Adipose tissue (tissue), 3 donors: ENCODE measurements around the gene STK32B. TPM values are rescaled to one million over a fixed set of nuclear protein-coding genes. Genes with fewer than 3 reads are reported as not detected.

Experiments
- H3K27ac ChIP-seq: one replicate; pipeline ENCODE4 v1.5.1; 2013; ENCODE audit warnings: low read depth, low read length
- WGBS, 3 donors: extraction: QIAGEN DNeasy Blood & Tissue Kit; methylation state at CpG; one replicate each; pipeline ENCODE4 v1.1.7; 2013; 5-methylcytosine and 5-hydroxymethylcytosine counted together
- polyA plus RNA-seq, 3 donors: library from polyadenylated mRNA; stranded (reverse); fragments of 200-250 nt; gene quantifications; one replicate each; pipeline ENCODE4 v1.2.3, GENCODE V29; 2013
- donor health status: healthy with polysubstance abuse.
- donor health status: Bipolar disorder and iron deficiency.
- donor health status: healthy.

The STK32B gene
- polyA plus RNA-seq, 3 donors, result 0.41 to 6.0 (median 1.3) TPM

DNA sequence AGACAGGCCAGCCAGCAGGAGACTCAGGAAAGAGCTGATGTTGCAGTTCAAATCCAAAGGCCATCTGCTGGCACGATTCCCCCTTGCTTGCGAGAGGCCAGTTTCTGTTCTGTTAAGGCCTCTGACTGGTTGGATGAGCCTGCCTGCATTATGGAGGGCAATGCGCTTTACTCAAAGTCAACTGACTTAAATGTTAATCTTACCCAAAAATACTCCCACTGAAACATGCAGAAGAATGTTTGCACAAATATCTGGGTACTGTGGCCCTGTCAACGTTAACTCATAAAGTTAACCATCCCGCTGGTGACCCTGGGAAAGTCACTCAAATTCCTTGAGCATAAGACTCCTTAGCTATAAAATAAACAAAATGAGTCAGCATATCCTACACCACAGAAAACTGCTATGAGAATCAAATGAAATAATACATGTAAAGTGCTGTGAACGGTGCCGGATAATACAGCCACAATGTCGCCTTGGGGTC, 330.7 kb downstream of the STK32B start:
- WGBS, 3 donors, result 76 to 83% (median 81%) methylated on average over 8 of the region's 8 CpGs
- H3K27ac ChIP-seq, result no peak overlapping the region

DNA sequence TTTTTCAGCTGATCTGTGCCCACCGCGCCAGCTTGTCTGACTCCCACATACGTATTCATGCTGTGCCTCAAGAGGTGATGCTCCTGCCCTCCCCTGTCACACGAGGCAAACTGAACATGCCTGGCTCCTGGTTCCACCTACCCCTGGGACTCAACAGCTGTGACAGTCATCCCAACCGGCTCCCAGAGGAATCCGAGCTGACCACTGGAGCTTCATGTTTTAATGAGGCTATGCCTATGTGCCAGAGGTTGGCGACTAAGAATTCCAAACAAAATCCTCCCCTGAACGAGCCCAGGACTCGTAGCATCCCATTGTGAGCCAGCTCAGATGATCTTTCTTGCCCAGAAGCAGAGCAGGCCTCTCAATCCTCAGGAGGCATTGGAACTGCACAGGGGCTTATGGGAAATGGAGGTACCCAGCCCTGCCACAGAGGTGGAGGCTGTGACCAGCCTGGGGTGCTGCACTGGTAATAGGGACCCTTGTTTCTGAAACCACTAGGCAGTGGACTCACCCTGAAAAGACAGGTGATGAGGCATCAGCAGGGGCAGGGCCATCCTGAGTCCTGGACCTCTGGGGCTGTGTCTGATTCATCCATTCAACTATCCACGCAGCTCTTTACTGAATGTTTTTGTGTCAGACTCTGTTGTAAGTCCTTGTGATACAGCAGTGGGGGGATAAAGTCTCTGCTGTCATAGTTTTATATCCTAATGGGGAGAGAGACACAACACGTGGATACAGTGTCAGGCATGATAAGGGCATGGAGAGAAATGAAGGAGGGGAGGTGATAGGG, 332.1 kb downstream of the STK32B start:
- WGBS, 3 donors, result 71 to 87% (median 87%) methylated on average over 11 of the region's 11 CpGs
- no peak overlapping the region for H3K27ac ChIP-seq

DNA sequence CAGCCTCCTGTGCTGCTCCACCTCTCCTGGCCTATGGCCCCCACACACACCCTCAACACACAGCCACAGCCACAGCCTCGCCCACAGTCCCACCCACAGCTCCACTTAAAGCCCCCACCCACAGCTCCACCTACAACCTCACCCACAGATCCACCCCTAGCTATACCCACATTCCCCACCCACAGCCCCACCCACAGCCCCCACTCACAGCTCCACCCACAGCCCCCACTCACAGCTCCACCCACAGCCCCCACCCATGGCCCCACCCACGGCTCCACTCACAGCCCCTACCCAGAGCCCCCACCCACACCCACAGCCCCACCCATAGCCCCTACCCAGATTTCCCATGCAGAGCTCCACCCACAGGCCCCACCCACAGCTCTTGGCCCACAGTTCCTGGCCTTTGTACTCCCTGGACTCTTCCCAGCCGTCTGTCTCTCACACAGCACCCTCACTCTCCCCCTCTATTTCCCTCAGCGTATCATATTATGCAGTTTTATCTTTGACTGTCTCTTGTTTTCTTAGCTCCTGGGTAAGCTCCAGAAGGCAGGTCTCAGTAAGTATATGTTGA, 334.5 kb downstream of the STK32B start:
- WGBS, 3 donors, result 26 to 53% (median 52%) methylated on average over 3 to 4 of the region's 4 CpGs
- H3K27ac ChIP-seq, result no peak overlapping the region

DNA sequence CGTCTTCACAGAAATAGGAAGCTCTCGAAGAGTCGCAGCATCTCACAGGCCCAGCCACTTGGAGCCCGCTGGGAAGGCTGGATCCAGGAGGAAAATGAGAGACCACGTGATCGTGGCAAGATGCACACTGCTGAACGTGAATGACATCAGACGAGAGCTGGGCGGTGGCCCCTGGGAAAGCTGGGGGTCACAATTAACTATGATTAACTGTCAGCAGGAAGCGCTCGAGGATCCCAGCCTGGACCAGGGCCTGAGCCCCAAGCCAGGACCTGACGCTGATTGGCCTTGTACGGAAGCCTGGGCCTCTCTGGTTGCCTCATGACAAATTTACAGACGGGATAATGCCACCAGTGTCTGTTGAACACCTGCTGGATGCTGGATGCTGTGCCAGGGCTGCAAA, 335.6 kb downstream of the STK32B start:
- 89 to 93% (median 92%) methylated on average over 14 of the region's 14 CpGs for WGBS, 3 donors

DNA sequence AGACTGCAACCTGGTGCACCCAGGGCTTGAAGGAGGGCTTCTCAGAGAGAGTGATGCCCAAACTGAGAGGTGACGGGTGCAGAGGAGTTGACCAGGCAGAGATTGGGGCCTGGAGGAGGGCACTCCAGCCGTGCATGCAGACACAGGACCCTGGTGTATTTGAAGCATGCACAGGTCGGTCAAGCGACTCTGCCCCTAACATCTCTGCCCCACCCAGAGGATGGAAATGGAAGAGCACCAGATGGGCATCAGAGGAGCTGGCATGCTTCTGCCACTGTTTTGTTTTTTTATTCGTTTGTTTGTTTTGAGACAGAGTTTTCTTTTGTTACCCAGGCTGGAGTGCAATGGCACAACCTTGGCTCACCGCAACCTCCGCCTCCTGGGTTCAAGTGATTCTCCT, 336.2 kb downstream of the STK32B start:
- no peak overlapping the region for H3K27ac ChIP-seq
- 70 to 84% (median 74%) methylated on average over 7 of the region's 7 CpGs for WGBS, 3 donors

More for the DNA sequence above, 335.6 kb downstream of the STK32B start:
- H3K27ac ChIP-seq, result no peak overlapping the region

DNA sequence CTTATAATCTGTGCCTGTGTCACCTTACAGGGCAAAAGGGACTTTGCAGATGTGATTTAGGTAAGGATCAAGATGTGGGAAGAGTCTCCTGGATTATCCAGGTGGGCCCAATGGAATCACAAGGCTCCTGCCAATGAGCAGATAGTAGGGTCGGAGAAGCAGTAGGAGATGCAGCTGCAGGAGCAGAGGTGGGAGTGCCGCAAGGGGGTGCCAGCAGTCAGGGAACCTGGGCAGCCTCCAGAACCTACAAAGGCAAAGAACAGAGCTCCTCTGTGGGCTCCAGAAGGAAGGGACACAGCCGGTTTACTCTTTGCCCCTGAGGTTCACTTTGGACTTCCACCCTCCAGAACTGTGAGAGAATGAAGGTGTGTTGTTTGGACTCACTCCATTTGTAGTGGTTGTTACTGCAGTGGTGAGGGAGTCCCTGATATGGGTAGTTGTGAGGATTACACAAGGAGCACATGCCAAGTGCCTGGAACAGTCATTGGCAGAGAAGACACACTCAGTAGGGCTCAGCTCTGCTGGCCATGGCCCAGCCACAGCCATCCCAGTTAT, 338.6 kb downstream of the STK32B start:
- H3K27ac ChIP-seq, result no peak overlapping the region
- 35 to 62% (median 48%) methylated on average over 3 of the region's 3 CpGs for WGBS, 3 donors

DNA sequence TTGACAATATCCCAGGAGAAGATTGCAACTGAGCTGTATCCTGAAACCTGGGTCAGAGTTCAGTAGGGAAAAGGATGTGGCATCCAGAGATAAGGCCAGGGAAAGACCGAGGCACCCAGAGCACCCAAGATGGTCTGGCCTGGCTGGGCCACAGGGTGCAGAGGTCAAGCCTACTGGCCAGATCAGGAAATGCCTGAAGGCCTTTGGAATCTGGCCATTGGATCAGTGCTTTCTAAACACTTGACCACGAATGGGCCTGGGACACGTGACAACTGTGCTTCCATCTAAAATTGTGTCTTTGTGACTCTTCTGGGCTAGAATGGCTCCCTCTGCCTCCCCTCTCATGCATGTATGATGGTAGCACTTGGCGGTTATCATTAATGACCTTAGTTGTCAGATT, 340.2 kb downstream of the STK32B start:
- WGBS, 3 donors, result 75 to 82% (median 82%) methylated on average over 4 of the region's 4 CpGs
- no peak overlapping the region for H3K27ac ChIP-seq

DNA sequence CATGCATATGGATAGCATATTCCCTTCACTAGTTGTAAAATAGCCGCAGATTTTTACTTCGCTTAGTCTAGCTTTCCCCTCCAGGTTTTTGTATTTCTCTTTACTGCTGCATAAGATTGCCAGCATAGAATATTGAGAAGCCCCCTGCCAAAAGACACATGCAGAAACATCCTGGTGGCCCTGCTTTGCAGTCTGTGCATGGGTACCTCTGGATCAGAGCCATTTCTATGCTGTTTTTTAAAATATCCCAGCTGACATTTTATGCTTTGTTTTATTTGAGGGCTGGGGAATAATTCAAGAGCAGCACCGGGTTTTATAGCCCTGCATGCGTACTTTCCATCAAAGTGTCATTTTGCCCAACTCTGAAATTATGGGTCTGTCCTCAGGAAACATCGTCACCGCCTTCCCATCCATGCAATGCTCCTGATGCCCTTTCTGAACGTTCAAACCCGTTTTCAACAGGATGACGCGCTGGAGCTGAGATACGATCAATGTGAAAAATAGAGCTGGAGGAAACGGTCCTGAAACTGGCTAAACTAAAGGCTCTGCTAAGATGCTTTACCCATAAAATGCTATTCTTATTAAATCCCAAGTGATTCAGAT, 342.7 kb downstream of the STK32B start:
- 76 to 84% (median 83%) methylated on average over 12 of the region's 12 CpGs for WGBS, 3 donors
- H3K27ac ChIP-seq, result no peak overlapping the region

DNA sequence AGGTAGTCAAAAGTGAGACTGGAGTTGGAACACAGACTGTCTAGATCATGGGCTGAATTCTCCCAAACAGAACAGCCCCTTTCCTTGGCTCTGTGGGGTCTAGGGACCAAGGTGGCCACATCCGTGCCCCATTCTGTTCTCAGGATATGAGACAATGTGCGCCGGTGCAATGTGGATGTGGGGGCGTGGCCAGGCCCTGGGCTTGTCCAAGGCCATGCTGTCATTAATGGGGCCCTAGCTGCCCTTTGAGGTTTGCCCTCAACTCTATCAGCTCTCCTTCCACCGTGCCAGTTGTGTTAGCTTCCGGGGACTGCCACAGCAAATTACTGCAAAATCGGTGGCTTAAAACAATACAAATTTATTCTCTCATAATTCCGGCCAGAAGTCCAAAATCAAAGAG, 344.5 kb downstream of the STK32B start:
- 72 to 87% (median 86%) methylated on average over 8 of the region's 8 CpGs for WGBS, 3 donors

DNA sequence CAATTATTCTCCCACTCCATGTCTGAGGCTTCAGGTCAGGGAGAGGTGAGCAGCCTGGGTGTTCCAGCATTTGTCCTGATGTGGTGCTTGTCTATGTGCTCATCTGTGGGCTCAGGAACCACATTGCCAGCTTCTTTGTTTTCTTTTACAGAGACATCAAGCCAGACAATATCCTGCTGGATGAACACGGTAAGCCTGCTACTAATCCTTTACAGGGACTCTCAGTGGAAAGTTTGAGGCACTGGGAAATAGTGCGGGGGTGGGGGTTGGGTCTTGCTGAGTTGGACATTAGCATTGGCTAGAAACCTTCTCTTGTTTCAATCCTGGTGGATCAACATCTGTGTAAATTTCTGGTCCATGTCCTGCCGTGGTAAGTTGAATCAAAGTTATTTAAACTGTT, 346.8 kb downstream of the STK32B start:
- 63 to 78% (median 69%) methylated on average over 3 of the region's 3 CpGs for WGBS, 3 donors

More for the DNA sequence above, 344.5 kb downstream of the STK32B start:
- no peak overlapping the region for H3K27ac ChIP-seq

DNA sequence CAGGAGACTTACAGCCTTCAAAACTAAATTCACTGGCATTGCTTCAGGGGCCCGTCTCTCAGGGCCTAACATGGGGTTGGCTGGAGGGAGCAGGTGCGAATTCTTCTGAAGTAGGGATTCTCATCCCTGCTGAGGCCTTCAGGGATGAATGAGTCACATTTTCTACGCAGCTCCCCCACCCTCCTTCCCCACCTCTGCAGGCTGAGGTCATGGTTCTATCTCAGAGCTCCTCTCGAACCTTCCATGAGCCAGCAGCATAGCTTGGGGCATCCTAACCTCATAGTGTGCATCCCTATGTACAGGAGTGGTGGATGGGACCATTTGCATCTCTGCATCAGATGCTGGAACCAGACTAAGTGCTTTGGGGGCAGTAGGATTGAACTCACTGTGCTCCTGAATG, 347.8 kb downstream of the STK32B start:
- no peak overlapping the region for H3K27ac ChIP-seq
- WGBS, 3 donors, result 72 to 84% (median 81%) methylated on average over 4 of the region's 4 CpGs

More for the DNA sequence above, 346.8 kb downstream of the STK32B start:
- H3K27ac ChIP-seq, result no peak overlapping the region

DNA sequence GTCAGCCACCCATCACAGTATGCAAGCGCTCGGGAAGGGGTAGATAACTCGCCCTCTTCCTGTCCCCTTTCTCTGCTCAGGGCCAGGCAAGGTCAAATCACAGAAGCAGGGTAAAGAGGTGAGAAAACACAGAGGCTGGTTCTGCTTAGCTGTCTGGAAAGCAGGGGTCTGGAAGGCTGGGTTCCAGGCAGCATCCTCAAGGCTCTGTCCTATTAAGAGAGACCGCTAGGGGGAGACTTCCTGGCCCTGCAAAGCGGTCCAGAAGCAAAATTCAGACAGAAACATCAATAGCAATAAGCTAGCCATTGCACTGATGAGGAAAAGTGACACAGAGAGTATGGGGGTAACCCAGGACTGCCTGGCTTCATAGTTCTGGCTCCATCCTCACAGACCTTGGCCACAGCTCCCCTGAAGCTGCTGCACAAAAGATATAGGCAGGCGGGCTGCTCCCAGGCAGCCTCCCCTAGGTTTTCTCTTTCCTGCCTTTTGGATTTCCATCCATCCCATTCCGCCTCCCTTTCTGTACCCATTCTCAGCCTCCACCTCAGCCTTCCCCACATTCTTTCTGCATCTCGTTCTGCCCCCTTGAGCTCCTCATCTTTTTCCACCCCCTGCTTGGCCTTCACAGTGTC, 348.6 kb downstream of the STK32B start:
- no peak overlapping the region for H3K27ac ChIP-seq
- 53 to 80% (median 79%) methylated on average over 8 of the region's 8 CpGs for WGBS, 3 donors

DNA sequence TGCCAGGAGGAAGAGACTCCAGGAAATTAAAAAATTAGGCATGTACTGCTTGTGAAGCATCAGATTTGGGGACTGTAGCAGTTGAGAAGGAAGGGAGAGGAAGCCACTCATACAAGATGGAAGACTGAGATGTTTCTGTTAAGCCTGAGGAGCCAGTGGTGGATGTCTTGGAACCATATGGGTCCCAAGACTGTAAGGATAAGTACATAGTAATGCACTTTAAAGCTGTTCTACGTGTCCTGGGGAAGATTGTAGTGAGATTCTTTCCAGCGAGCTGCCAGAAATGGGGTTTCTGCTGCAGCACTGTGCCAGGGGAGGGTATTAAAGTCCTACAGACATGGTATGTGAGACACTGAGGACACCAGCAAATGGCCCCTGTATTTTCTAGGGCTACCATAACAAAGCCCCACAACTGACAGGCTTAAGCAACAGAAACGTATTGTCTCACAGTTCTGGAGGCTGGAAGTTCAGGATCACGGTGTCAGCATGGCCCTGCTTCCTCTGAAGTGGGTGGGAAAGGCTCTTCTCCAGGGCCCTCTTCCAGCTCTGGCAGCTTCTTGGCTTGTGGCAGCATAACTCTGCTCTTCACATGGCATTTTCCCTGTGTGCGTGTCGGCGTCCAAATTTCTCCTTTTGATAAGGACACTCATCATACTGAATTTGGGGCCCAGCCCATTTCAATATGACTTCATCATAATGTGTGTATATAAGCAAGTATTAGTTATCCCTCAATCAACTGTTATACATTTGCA, 352.6 kb downstream of the STK32B start:
- 83 to 90% (median 87%) methylated on average over 7 of the region's 7 CpGs for WGBS, 3 donors
- H3K27ac ChIP-seq, result no peak overlapping the region

DNA sequence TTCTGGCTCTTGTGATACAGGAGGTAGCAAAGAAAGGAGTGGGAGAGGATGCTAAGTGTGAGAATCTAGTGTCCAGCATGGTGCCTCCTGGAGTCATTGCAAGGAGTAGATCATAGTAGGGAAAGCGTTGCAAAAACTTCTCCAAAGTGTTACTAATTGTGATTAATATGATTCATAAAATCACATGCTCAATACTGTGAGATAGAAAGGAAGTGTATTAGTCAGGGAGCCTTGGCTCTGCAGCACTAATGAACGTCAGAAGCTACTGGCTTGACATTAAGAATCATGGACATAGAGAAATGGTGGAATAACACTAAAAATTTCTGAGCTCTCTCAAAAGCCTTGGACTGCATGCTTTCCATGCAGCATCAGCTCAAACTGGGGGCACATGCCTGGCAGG, 358.0 kb downstream of the STK32B start:
- H3K27ac ChIP-seq, result no peak overlapping the region
- 52 to 77% (median 68%) methylated on average over 2 of the region's 2 CpGs for WGBS, 3 donors

DNA sequence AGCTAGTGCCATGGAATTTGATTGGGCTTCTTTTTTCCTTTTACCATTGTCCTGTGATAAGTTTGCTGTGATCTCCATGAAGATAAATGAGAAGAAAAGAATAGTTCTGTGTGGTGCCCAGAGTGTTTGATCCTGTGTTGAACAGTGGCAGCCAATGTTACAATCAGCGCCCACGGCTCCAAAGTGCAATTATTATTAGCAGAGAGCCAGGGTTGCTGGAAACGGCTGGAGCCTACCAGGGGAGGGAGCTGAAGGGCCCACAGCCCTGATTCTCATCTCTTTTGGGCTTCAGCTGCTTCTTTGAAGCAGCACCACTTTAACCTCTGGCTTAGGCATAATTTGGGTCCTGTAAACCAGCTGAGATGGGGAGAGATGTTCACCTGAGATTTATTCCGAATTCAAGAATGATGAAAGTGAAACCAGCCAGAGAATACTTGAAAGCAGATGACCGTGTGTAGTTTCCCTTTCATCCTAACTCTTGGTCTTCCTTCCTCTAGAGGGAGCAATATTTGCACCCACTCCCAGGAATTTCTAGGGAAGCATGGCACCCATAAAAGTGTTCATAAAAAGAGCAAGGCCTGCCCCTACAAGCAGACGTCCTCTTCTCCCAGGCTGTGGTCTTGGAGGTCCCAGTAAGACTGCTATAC, 358.8 kb downstream of the STK32B start:
- WGBS, 3 donors, result 55 to 80% (median 76%) methylated on average over 6 of the region's 6 CpGs
- no peak overlapping the region for H3K27ac ChIP-seq

DNA sequence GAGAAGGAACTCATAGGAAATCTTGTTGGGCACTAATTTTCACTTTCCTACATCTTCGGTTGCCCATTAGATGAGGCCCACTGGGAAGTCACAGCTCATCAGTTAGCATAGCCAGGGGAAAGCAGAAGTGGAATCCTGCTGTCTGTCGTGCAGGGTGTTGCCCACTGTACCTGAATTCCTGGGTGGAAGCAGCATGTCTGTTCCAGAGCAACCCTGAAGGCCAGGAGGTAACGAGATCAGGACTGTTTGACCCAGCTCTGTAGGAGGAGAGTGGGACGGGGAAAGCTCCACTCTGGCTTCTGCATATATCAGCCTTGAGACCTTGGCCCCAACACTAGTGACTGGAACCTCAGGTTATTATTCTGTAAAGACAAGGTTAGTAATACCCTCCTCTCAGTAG, 361.0 kb downstream of the STK32B start:
- 72 to 86% (median 82%) methylated on average over 4 of the region's 4 CpGs for WGBS, 3 donors
- H3K27ac ChIP-seq, result no peak overlapping the region

DNA sequence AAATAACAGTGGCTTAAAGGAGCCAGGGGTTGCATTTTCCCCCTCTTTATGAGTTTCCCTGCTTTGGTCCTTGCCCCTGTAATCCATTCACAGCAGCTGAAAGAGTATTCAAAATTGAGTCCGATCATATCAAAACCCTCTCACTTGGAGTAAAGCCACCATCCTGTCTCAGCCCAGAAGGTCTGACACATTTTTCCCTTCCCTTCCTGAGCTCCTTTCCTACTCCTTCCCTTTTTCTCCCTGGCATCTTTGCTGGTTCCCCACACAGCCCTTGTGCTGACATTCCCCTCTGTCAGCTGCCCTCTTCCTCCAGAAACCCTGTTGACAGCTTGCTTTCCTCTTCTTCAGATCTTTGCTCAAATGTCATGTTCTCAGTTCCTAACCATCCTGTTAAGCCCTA, 361.5 kb downstream of the STK32B start:
- no peak overlapping the region for H3K27ac ChIP-seq
- 83 to 95% (median 86%) methylated on average over 1 of the region's 1 CpG for WGBS, 3 donors

DNA sequence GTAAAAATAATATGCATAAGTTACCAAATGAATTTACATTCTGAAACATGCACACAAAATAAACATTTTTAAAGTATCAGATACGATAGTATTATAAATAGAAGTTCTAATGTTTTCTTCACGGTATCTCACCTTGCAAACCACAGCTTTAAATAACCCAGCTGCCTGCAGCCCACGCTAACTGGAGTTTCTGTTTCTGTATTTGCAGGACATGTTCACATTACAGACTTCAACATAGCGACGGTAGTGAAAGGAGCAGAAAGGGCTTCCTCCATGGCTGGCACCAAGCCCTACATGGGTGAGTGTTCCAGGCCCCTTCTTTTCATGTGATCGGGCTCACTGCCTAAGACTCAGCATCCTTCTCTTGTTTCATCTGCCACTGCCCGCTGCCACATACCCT, 365.4 kb downstream of the STK32B start:
- no peak overlapping the region for H3K27ac ChIP-seq
- WGBS, 3 donors, result 76 to 94% (median 83%) methylated on average over 7 of the region's 7 CpGs
